Smooth muscle cell (in vitro differentiated cells): ENCODE data around the gene CLCF1. TPM values are rescaled to one million over a fixed set of nuclear protein-coding genes. Genes with fewer than 3 reads are reported as not detected.

Experiments
- DNase-seq: peaks from one replicate; lab custom pipeline; 2025; ENCODE audit not compliant: unreplicated experiment; lab: John Stamatoyannopoulos, UW
- H2AFZ ChIP-seq: fragments of 200-600 bp; sonication (generic); 2 replicates; pipeline ENCODE4 v1.6.0; 2016; ENCODE audit warnings: antibody characterized with exemption, low read depth, mild to moderate bottlenecking
- H3F3A ChIP-seq: fragments of 200-600 bp; sonication (generic); 2 replicates; pipeline ENCODE4 v1.6.0; 2017; ENCODE audit warnings: antibody characterized with exemption, low read depth
- H3K27ac ChIP-seq: fragments of 200-600 bp; sonication (generic); 2 replicates; pipeline ENCODE4 v1.5.1; 2016; ENCODE audit warnings: low read depth, mild to moderate bottlenecking
- H3K27me3 ChIP-seq: fragments of 200-600 bp; sonication (generic); 2 replicates; pipeline ENCODE4 v1.6.1; 2016; ENCODE audit warnings: low read depth, mild to moderate bottlenecking
- H3K36me3 ChIP-seq: fragments of 200-600 bp; sonication (generic); 2 replicates; pipeline ENCODE4 v1.5.1; 2016; ENCODE audit warnings: low read depth
- H3K4me1 ChIP-seq: fragments of 200-600 bp; sonication (generic); 2 replicates; pipeline ENCODE4 v1.5.1; 2016; ENCODE audit warnings: low read depth
- H3K4me2 ChIP-seq: fragments of 200-600 bp; sonication (generic); 2 replicates; pipeline ENCODE4 v1.6.0; 2016; ENCODE audit warnings: mild to moderate bottlenecking
- H3K4me3 ChIP-seq: fragments of 200-600 bp; sonication (generic); 2 replicates; pipeline ENCODE4 v1.5.1; 2016; ENCODE audit warnings: mild to moderate bottlenecking
- H3K79me2 ChIP-seq: fragments of 200-600 bp; sonication (generic); 2 replicates; pipeline ENCODE4 v1.6.0; 2016; ENCODE audit warnings: low read depth, mild to moderate bottlenecking
- H3K9ac ChIP-seq: fragments of 200-600 bp; sonication (generic); 2 replicates; pipeline ENCODE4 v1.6.0; 2016; ENCODE audit warnings: low read depth
- H3K9me3 ChIP-seq: fragments of 200-600 bp; sonication (generic); replicated peaks from 2 replicates; pipeline ENCODE4 v1.5.1; 2016; ENCODE audit warnings: low read depth
- H4K20me1 ChIP-seq: fragments of 200-600 bp; sonication (generic); 2 replicates; pipeline ENCODE4 v1.6.0; 2016; ENCODE audit warnings: low read depth
- CTCF ChIP-seq: fragments of 200-600 bp; sonication (generic); IDR thresholded peaks from 2 replicates; pipeline ENCODE4 v1.5.1; 2017; ENCODE audit warnings: borderline replicate concordance, mild to moderate bottlenecking, antibody characterized with exemption; ENCODE audit not compliant: insufficient read depth, poor library complexity, severe bottlenecking
- WGBS: methylation state at CpG from one replicate; pipeline ENCODE4 v1.1.7; 2016; ENCODE audit warnings: low lambda C conversion rate; 5-methylcytosine and 5-hydroxymethylcytosine counted together
- polyA plus RNA-seq: library from polyadenylated mRNA; unstranded; fragments of >200 nt; fragmentation: Nextera tagmentation; extraction: Ambion mirVana; gene quantifications from 2 replicates; pipeline ENCODE4 v1.2.1, GENCODE V29; 2016
- total RNA-seq: library from RNA; depleted of rRNA; stranded (reverse); fragments of >200 nt; gene quantifications from 2 replicates; pipeline ENCODE4 v1.2.3, GENCODE V29; 2014

Gene CLCF1
- total and polyA plus RNA-seq, 2 experiments from 2014 or later = 6.2 to 12.2 TPM

- Histone ChIP-seq H2AFZ (no peak overlapping the region), H3K9me3 (no peaks in the 10 kb centered on the region), H3K27ac (no peak overlapping the region), H3K9ac (no peak overlapping the region), H3K4me1 (no peaks in the 10 kb centered on the region), H3K79me2 (no peaks in the 10 kb centered on the region), H4K20me1 (no peaks in the 10 kb centered on the region), H3K4me2 (no peak overlapping the region), H3K36me3 (no peaks in the 10 kb centered on the region), H3K4me3 (no peak overlapping the region), H3K27me3 (no peaks in the 10 kb centered on the region), H3F3A (no peaks in the 10 kb centered on the region)
- 90% methylated on average over 4 of the region's 4 CpGs for WGBS
- no peak for TF ChIP-seq CTCF
- DNase-seq = no peak
Observed at GRCh38 chr11:67344264-67344663, 29.1 kb downstream of the CLCF1 start.

- DNase-seq = no peak
- Histone ChIP-seq H3K4me2 (no peak overlapping the region), H3K79me2 (no peaks in the 10 kb centered on the region), H3K27ac (no peak overlapping the region), H3F3A (no peaks in the 10 kb centered on the region), H3K36me3 (no peaks in the 10 kb centered on the region), H4K20me1 (no peaks in the 10 kb centered on the region), H3K9me3 (no peaks in the 10 kb centered on the region), H3K27me3 (no peaks in the 10 kb centered on the region), H2AFZ (no peak overlapping the region), H3K4me3 (no peak overlapping the region), H3K4me1 (no peaks in the 10 kb centered on the region), H3K9ac (no peak overlapping the region)
- TF ChIP-seq CTCF = no peak
- WGBS = 91% methylated on average over 3 of the region's 3 CpGs
Observed at GRCh38 chr11:67337257-67337656, 36.1 kb downstream of the CLCF1 start.

GRCh38 chr11:67332081-67332691, 41.2 kb downstream of the CLCF1 start:
- Histone ChIP-seq H3K27me3 (no peaks in the 10 kb centered on the region), H2AFZ (no peak overlapping the region), H3K79me2 (no peaks in the 10 kb centered on the region), H4K20me1 (no peaks in the 10 kb centered on the region), H3K27ac (peak overlapping the region; percentile 43), H3K9me3 (no peaks in the 10 kb centered on the region), H3K9ac (no peak overlapping the region), H3K36me3 (no peaks in the 10 kb centered on the region), H3K4me3 (no peak overlapping the region), H3K4me2 (no peak overlapping the region), H3K4me1 (no peaks in the 10 kb centered on the region), H3F3A (no peaks in the 10 kb centered on the region)
- no peak for DNase-seq
- no peak for TF ChIP-seq CTCF
- 78% methylated on average over 6 of the region's 6 CpGs for WGBS

- TF ChIP-seq CTCF = no peak
- H3F3A ChIP-seq = no peaks in the 10 kb centered on the region
- no peaks in the 10 kb centered on the region for H3K4me1 ChIP-seq
- no peak for DNase-seq
- 92% methylated on average over 7 of the region's 7 CpGs for WGBS
- no peaks in the 10 kb centered on the region for H3K79me2 ChIP-seq
- no peak overlapping the region for H3K4me2 ChIP-seq
- H3K9ac ChIP-seq = no peak overlapping the region
- no peak overlapping the region for H2AFZ ChIP-seq
- no peaks in the 10 kb centered on the region for H3K27me3 ChIP-seq
- H3K36me3 ChIP-seq = no peaks in the 10 kb centered on the region
- no peaks in the 10 kb centered on the region for H4K20me1 ChIP-seq
- H3K27ac ChIP-seq = no peak overlapping the region
- no peak overlapping the region for H3K4me3 ChIP-seq
- no peaks in the 10 kb centered on the region for H3K9me3 ChIP-seq
Observed at GRCh38 chr11:67323526-67323925, 49.9 kb downstream of the CLCF1 start.
